Cardiac fibroblast (primary cell): Measurements from ENCODE around the gene ASH1L.
"Not testable (repeated sequence)": the region's sequence is repeated elsewhere in the genome, so short reads cannot be mapped to it uniquely, and the experiment has no call there.

Experiments used
- DNase-seq, 2 donors: peaks; one replicate each; pipeline versions ENCODE4 v3.0.0 to v3.0.0-alpha.2; 2010; ENCODE audit warnings: low read depth in 2 of 2
- H3K4me3 ChIP-seq, 2 donors: replicated peaks in 1 of 2; 1 replicate in 1 of 2; 2 replicates in 1 of 2; pipeline ENCODE4 v1.5.1; 2011; ENCODE audit warnings: low read depth in 2 of 2, low read length in 2 of 2, mild to moderate bottlenecking in 2 of 2, moderate library complexity in 1 of 2
- TF ChIP-seq, protein P1 (sequence below): IDR thresholded peaks from one replicate; pipeline ENCODE4 v1.5.1; 2011; ENCODE audit warnings: low read depth, mild to moderate bottlenecking, low read length, inconsistent platforms

ASH1L gene

DNA sequence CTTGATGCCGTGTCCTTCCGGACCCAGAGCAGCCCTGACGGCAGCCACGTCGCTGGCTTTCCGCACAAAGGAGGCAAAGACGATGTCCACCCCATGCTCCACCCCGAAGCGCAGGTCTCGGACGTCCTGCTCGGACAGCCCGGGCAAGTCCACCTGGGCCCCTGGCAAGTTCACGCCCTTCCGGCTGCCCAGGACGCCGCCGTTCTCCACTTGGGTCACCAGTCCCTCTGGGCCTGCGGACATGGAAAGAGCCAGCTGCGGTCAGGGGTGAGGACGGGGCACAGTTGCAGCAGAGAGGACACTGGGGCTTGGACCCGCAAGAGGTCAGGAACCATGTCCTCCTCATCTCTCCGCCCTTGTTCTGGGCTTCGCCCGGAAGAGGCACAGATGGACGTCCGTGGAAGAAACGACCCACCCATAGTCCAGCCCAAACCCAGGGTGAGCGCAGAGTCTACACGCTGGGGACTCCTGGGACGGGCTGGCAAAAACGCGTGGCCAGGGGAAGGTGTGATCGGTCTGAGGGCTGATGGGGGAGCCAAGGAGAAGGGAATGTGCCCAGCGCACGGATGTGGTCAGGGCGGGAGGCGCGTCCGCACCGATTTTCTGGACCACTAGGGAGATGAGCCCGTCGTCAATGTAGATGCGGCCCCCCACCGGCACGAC is 268.0 kb downstream of the ASH1L start:
- H3K4me3 ChIP-seq: peak overlapping the region in 1 of 2 donors; percentile 1
- DNase-seq: no peak
- TF ChIP-seq, protein P1, sequence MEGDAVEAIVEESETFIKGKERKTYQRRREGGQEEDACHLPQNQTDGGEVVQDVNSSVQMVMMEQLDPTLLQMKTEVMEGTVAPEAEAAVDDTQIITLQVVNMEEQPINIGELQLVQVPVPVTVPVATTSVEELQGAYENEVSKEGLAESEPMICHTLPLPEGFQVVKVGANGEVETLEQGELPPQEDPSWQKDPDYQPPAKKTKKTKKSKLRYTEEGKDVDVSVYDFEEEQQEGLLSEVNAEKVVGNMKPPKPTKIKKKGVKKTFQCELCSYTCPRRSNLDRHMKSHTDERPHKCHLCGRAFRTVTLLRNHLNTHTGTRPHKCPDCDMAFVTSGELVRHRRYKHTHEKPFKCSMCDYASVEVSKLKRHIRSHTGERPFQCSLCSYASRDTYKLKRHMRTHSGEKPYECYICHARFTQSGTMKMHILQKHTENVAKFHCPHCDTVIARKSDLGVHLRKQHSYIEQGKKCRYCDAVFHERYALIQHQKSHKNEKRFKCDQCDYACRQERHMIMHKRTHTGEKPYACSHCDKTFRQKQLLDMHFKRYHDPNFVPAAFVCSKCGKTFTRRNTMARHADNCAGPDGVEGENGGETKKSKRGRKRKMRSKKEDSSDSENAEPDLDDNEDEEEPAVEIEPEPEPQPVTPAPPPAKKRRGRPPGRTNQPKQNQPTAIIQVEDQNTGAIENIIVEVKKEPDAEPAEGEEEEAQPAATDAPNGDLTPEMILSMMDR: no peak

DNA sequence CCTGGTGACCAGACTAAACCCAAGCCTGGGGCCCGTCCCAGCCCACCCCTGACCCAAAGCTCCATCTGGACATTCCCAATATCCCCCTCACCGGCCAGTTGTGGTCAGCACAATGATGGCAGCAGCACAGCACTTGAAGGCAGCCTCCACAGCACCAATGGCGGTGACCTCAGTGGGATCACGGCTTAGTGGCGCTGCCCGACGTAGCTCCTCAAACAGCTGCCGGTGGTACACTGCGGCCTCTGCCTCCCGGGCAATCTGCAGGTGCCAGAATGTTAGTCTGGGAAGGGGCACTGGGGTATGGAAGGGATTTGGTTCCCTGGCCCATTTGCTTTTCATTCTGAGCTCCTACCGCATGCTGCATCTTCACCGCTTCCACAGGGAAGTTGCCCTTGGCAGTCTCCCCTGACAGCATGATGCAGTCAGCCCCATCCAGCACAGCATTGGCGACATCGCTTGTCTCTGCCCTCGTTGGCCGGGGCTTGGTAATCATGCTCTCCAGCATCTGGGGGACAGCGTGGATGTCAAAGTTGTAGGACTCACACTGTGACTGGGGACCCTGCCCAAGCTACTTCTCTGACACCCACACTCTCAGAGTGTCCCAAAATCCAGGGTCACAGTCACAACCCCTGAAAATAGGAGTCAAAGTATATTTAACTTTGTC is 269.4 kb downstream of the ASH1L start:
- no peak for DNase-seq
- TF ChIP-seq, protein P1: no peak
- no peak overlapping the region for H3K4me3 ChIP-seq

GRCh38 chr1:155291006-155291405 is 271.6 kb downstream of the ASH1L start:
- DNase-seq, H3K4me3 ChIP-seq: not testable (repeated sequence)

GRCh38 chr1:155287987-155288543 is 274.5 kb downstream of the ASH1L start:
- H3K4me3 ChIP-seq: no peak overlapping the region
- TF ChIP-seq, protein P1: no peak
- DNase-seq: no peak

DNA sequence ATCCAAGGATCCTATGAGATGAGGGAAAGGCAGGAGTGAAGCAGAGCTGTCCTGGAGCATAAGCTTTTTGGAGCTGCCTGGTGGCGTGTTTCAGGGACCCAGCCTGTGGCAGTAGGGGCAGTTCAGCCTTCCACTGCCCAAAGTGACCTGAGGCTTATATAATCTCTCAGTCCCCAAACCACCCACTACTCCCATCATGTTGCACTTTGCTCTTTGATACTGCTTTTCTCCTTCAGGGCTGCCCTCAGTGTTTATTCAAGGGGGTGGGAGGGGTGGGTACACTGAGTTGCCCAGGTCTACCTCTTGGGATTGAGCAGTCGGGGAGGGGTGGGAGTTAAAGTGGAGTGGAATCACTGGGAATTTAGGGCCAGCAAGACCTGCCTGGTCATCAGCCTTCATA is 276.1 kb downstream of the ASH1L start:
- H3K4me3 ChIP-seq: no peak overlapping the region
- DNase-seq: no peak
- TF ChIP-seq, protein P1: no peak

DNA sequence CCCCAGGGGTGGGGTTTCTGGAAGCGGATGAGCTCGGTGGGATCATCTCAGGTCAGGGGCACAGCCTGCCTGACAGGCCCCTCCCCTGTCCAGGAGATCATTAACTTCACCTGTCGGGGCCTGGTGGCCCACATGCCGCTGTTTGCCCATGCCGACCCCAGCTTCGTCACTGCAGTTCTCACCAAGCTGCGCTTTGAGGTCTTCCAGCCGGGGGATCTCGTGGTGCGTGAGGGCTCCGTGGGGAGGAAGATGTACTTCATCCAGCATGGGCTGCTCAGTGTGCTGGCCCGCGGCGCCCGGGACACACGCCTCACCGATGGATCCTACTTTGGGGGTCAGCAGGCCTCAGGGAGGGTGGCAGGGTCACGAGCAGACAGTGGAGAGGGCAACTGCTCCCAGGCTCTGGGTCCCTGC is 277.0 kb downstream of the ASH1L start:
- no peak for DNase-seq
- H3K4me3 ChIP-seq: no peak overlapping the region
- TF ChIP-seq, protein P1: no peak
